RWPE1 (cell line): ENCODE measurements around the gene RHD.
"Not testable (repeated sequence)": the region's sequence is repeated elsewhere in the genome, so short reads cannot be mapped to it uniquely, and the experiment has no call there.

ENCODE experiments used
- CTCF ChIA-PET: fragments of 350-600 bp; sonication (Branson Sonifier 250); formaldehyde crosslinking; extraction: SDS; loops from one replicate; lab custom pipeline; 2021; lab: Yijun Ruan, JAX
- POLR2A ChIA-PET: fragments of 400-600 bp; formaldehyde crosslinking; extraction: SDS; loops from one replicate; lab custom pipeline; 2020; ENCODE audit warnings: antibody characterized with exemption; ENCODE audit not compliant: low non-redundant PET; lab: Yijun Ruan, JAX
- DNase-seq: peaks from one replicate; pipeline ENCODE4 v3.0.0; 2012; ENCODE audit warnings: low spot score
- H3K27ac ChIP-seq: fragments of 450-650 bp; 2 replicates; pipeline ENCODE4 v1.5.1; 2017
- CTCF ChIP-seq: fragments of 450-650 bp; conservative IDR thresholded peaks from 2 replicates; pipeline ENCODE4 v1.5.1; 2017; ENCODE audit warnings: low read depth, mild to moderate bottlenecking

The RHD gene

GRCh38 chr1:25329336-25329735 lies 57.0 kb downstream of the RHD start:
- CTCF ChIA-PET, POLR2A ChIA-PET, H3K27ac ChIP-seq, DNase-seq: not testable (repeated sequence)

- POLR2A ChIA-PET, CTCF ChIA-PET, H3K27ac ChIP-seq: not testable (repeated sequence)
- peak; percentile 23 for TF ChIP-seq CTCF
- peak; percentile 47 for DNase-seq
Observed at GRCh38 chr1:25329950-25330349, 57.6 kb downstream of the RHD start.

GRCh38 chr1:25336922-25337354 lies 64.6 kb downstream of the RHD start:
- DNase-seq, POLR2A ChIA-PET, H3K27ac ChIP-seq, CTCF ChIA-PET: not testable (repeated sequence)
- TF ChIP-seq CTCF: peak; percentile 17

GRCh38 chr1:25337483-25338187 lies 65.3 kb downstream of the RHD start:
- CTCF ChIA-PET, DNase-seq, POLR2A ChIA-PET: not testable (repeated sequence)
- peak overlapping the region; percentile 99 for H3K27ac ChIP-seq

GRCh38 chr1:25338188-25338981 lies 66.1 kb downstream of the RHD start, which contains the start of gene TMEM50A:
Gene TMEM50A (plus strand): TSS chr1:25338334. CDS start chr1:25340487, 2,153 bp downstream.
- DNase-seq: peak; percentile 90
- ChIA-PET POLR2A (no interaction called here), CTCF (no interaction called here)
- TF ChIP-seq CTCF: no peak
- H3K27ac ChIP-seq: peak within 1 kb of the TSS; percentile 99

GRCh38 chr1:25338986-25339385 lies 66.7 kb downstream of the RHD start:
- POLR2A ChIA-PET: interaction anchor here (0.7 kb wide), 1 partner anchor 243 kb away, joined by 3 read pairs; no protein-coding TSS in a partner anchor
- CTCF ChIA-PET: no interaction called here
- peak overlapping the region; percentile 99 for H3K27ac ChIP-seq
- no peak for DNase-seq
- no peak for TF ChIP-seq CTCF

- no peak for DNase-seq
- ChIA-PET CTCF (no interaction called here), POLR2A (no interaction called here)
- H3K27ac ChIP-seq: peak overlapping the region; percentile 20; the same call in 1 of the 2 replicates
- TF ChIP-seq CTCF: no peak
Observed at GRCh38 chr1:25341746-25342145, 69.4 kb downstream of the RHD start.
